SK-MEL-5 (cell line): ENCODE results near the gene PLXNA4. TPM values are rescaled to one million over a fixed set of nuclear protein-coding genes. Genes with fewer than 3 reads are reported as not detected.

Experiments used
- DNase-seq: peaks from one replicate; pipeline ENCODE4 v3.0.0-alpha.2; 2016; ENCODE audit warnings: low read depth, low spot score
- in situ Hi-C: cut with HindIII; loops from 2 replicates; pipeline ENCODE4 v1.10.0; 2016; ENCODE audit warnings: low sequenced_read_pairs, high pct_unique_total_duplicates, low pct_unique_long_range_greater_than_20kb
- total RNA-seq: library from RNA; depleted of rRNA; stranded (reverse); fragments of >200 nt; shearing (Covaris generic); gene quantifications from 2 replicates; pipeline ENCODE4 v1.2.3, GENCODE V29; 2014

PLXNA4 gene
- total RNA-seq, 1 experiment from 2014 or later: 0.18 TPM

- DNase-seq: no peak
- in situ Hi-C loops: no loop called here
These were observed 299.1 kb downstream of the PLXNA4 start for GRCh38 chr7:132276976-132277725.

DNA sequence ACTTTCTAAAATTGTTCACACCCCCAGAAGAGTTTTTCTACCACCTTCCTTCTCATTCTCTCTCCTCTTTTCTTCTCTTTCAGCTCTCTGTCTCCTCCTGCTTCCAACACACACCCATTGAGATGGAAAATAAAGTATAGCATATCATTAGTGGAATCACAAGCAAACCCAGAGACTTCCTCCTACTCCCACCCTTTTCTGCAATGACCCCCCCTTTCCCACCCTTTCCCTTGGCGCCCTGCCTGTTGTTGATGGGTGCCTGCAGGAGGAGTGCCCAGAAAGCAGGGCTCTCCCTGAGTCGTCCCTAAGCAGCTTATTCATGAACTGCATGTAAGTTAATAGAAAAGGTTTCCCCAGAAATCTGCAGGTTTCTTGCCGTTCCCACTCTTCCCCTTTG is 300.0 kb downstream of the PLXNA4 start:
- in situ Hi-C loops: no loop called here
- DNase-seq: no peak

DNA sequence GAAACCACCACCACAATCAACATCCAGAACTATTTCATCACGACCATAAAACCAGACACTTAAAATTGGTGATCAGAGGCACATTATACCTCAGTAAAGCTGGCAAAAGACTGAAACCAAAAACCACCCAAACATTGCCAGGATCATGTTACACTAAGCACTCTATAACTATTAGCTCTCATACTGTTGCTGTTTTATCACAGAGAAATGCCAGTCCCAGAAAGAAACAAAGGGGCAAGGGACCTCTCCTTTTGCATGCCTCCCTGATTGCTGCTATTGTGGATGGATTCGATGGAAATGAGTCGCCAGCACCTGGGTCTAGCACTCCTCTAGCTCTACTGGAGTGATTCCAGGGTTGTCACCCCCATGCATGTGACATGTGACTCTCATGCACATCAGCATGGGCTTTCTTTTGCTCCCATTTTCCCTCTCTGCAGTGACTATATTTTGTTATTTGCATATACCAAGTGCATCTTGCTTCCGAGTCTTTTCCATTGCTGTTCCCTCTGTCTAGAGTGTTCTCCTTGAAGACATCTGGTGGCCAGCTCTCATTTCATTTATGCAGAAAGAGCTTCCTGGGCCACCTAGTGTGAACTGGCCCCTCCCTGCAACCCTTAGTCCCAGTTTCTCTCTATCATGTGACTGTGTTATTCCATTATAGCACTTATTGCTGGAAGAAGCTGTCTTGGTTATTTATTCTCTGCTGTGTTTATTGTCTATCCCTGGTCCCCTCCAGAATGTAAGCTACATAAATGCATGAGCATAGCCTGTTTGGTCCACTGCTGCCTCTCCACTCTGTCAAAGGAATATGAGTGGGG is 300.6 kb downstream of the PLXNA4 start:
- no peak for DNase-seq
- in situ Hi-C loops: no loop called here

DNA sequence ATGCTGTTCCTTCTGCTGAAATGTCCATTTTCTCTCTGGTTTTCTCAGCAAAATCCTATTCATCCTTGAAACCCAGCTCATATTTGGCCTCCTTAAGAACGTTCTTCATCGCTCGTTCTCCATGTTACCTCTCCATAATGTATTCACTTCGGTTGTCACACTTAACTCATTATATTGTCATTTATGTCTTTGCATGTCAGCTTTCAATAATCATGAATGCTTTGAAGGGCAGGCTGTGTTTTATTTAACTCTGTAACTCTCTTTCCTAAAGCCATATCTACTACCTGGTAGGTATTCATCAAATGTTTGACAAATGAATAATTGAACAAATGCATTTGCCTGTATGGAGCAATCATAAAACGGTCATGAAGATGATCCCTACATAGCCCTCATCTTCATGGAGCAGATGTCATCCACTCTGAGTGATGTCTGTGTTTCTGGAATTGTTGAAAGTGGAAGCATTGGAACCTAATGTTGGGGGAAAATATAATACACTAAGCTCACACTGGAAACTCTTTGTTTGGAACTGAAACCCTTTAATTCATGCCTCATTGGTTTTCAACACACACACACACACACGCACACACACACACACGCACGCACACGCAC is 303.4 kb downstream of the PLXNA4 start:
- in situ Hi-C loops: no loop called here

GRCh38 chr7:132270517-132270916 is 305.8 kb downstream of the PLXNA4 start:
- DNase-seq: peak; percentile 11
- in situ Hi-C loops: no loop called here

More for the DNA sequence above, 303.4 kb downstream of the PLXNA4 start:
- no peak for DNase-seq

GRCh38 chr7:132269718-132270117 is 306.6 kb downstream of the PLXNA4 start:
- DNase-seq: no peak
- in situ Hi-C loops: no loop called here

DNA sequence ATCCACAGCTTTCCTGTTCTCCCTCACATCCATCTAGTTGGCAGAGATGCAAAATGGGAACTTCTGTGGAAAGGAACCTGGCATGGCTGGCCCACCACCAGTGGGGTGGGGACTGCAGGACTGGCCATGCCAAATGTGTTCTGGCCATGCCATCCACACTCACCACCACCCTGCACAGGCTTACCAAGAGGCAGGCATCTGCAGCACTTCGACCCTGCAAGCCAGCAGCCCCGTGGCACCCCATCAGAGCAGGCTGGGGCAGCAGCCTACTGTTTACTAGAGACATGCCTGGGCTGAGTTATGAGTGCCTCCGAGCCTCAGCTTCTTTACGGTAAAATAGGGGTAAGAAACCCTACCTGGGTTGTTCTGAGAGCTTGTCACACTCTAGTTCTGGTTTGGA is 313.1 kb downstream of the PLXNA4 start:
- in situ Hi-C loops: no loop called here
- no peak for DNase-seq

DNA sequence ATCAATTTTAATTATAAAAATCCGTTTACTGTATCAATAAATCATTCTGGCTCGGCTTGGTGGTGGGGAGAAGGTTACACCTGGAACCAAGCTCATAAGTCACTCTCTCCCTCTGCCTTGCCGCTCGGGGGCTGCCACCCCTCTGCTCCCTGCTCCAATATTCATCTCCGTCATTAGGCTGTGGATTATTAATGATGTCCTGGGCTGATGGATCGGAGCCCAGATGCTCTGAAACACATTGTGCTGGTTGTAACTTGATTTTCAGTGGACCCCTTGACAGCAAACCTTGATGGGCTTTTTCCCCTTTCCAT is 314.2 kb downstream of the PLXNA4 start:
- DNase-seq: no peak
- in situ Hi-C loops: no loop called here

- no peak for DNase-seq
- in situ Hi-C loops: no loop called here
These were observed 314.7 kb downstream of the PLXNA4 start for GRCh38 chr7:132261327-132262159.

- in situ Hi-C loops: no loop called here
- no peak for DNase-seq
These were observed 318.0 kb downstream of the PLXNA4 start for GRCh38 chr7:132258231-132258630.

GRCh38 chr7:132257253-132257652 is 319.0 kb downstream of the PLXNA4 start:
- DNase-seq: no peak
- in situ Hi-C loops: no loop called here

GRCh38 chr7:132256721-132257212 is 319.5 kb downstream of the PLXNA4 start:
- in situ Hi-C loops: no loop called here
- DNase-seq: no peak

GRCh38 chr7:132255898-132256297 is 320.4 kb downstream of the PLXNA4 start:
- in situ Hi-C loops: no loop called here
- no peak for DNase-seq

DNA sequence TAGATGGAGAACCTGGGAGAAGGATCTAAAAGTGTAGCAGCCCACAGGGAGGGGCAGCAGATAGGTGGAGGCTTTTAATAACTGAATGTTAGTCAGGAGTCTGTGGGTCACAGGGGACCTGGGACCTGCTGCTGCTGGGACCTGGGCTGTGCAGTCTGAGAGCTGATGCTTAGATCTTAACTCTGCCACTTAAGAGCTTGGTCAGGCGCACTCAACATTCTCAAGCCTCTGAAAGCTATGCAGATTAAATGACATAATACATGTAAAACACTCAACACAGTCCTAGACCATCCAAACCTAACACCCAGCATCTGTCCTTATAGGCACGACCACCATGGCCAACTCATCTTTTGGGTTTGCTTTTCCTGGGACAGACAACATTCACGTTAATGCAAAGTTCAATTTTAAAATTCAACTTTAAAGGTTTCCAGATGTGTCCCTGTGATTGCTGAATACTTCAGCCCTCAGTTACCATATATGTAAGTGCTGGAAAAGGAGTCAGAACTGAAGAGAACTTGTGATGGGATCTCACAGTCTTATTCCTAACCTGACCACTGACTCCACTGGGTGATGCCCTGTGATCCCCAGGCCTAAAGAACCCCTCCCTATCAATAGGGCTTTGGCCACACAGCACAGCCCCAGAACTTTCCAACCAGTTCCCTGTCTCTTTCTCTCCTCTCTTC is 321.0 kb downstream of the PLXNA4 start:
- in situ Hi-C loops: no loop called here
- DNase-seq: no peak

DNA sequence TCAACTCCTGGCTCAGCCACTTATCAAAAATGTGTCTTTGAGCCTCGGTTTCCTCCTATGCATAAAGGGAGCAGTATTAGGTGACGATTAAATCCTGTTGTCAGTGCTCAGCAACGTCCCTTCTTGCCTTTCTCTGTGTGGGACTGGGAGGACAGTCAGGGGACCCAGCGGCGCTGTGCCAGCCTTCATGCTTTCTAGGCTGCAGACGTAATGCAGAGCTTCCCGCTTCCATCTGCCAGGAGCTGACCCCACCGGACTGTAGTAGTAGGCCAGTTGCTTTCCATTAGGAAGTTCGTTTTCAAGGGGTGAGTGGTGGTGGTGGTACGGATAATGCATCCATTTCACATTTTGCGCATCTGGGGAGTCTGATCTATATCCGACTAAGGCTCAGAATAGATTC is 321.8 kb downstream of the PLXNA4 start:
- in situ Hi-C loops: no loop called here
- DNase-seq: no peak

DNA sequence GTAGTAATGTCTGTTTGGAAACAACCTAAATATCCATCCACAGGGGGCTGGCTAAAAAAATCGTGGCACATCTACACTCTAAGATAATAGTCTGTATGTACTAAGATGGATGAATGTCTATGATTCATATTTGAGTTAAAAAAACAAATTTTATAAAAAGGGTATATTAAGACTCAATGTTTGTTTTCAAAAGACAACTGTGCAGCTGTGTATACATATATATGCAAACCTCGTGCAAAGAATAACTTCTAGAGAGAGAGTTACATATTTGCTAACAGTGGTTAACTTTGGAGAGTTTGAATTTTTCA is 323.5 kb downstream of the PLXNA4 start:
- in situ Hi-C loops: no loop called here
- no peak for DNase-seq

- in situ Hi-C loops: no loop called here
- DNase-seq: peak; percentile 51
These were observed 325.0 kb downstream of the PLXNA4 start for GRCh38 chr7:132251327-132251659.
